ENCODE results near the gene C6orf47.

DNA sequence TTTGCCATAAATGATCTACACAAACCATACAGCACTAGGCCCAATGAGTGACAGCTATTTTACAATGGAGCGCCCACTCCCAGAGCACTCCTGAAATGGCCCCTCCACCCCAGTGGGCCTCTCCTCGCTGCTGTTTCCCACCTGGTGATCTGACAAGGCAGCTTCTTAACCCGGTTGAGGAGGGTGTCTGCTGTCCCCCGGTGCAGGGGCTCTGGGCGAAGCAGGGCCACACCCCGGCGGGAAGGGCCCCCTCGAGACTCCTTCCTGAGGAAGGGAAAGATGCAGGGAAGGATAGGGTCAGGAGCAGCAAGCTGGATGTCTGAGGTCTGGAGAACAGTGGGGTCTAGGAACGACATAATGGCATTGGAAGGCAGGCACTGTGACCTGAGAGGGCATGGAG lies 32.3 kb upstream of the C6orf47 start:
- TF ChIP-seq, protein P1, sequence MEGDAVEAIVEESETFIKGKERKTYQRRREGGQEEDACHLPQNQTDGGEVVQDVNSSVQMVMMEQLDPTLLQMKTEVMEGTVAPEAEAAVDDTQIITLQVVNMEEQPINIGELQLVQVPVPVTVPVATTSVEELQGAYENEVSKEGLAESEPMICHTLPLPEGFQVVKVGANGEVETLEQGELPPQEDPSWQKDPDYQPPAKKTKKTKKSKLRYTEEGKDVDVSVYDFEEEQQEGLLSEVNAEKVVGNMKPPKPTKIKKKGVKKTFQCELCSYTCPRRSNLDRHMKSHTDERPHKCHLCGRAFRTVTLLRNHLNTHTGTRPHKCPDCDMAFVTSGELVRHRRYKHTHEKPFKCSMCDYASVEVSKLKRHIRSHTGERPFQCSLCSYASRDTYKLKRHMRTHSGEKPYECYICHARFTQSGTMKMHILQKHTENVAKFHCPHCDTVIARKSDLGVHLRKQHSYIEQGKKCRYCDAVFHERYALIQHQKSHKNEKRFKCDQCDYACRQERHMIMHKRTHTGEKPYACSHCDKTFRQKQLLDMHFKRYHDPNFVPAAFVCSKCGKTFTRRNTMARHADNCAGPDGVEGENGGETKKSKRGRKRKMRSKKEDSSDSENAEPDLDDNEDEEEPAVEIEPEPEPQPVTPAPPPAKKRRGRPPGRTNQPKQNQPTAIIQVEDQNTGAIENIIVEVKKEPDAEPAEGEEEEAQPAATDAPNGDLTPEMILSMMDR (IDR thresholded peaks at IDR 0.05), result no peak
- no peak for TF ChIP-seq POLR2AphosphoS5 (IDR thresholded peaks at IDR 0.05; ENCODE audit: low read depth, low read length)
- TF ChIP-seq, protein P2, sequence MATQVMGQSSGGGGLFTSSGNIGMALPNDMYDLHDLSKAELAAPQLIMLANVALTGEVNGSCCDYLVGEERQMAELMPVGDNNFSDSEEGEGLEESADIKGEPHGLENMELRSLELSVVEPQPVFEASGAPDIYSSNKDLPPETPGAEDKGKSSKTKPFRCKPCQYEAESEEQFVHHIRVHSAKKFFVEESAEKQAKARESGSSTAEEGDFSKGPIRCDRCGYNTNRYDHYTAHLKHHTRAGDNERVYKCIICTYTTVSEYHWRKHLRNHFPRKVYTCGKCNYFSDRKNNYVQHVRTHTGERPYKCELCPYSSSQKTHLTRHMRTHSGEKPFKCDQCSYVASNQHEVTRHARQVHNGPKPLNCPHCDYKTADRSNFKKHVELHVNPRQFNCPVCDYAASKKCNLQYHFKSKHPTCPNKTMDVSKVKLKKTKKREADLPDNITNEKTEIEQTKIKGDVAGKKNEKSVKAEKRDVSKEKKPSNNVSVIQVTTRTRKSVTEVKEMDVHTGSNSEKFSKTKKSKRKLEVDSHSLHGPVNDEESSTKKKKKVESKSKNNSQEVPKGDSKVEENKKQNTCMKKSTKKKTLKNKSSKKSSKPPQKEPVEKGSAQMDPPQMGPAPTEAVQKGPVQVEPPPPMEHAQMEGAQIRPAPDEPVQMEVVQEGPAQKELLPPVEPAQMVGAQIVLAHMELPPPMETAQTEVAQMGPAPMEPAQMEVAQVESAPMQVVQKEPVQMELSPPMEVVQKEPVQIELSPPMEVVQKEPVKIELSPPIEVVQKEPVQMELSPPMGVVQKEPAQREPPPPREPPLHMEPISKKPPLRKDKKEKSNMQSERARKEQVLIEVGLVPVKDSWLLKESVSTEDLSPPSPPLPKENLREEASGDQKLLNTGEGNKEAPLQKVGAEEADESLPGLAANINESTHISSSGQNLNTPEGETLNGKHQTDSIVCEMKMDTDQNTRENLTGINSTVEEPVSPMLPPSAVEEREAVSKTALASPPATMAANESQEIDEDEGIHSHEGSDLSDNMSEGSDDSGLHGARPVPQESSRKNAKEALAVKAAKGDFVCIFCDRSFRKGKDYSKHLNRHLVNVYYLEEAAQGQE (IDR thresholded peaks at IDR 0.05; ENCODE audit: insufficient read depth in 1 of 2, low read depth in 2 of 2, low read length in 1 of 2), result no peak

Measured in Panc1 (cell line).